ENCODE measurements around the gene CMPK1.

- TF ChIP-seq CTCF (IDR thresholded peaks at IDR 0.05; ENCODE audit: low read depth, low read length, poor library complexity, severe bottlenecking) (no peak), EZH2phosphoT487 (IDR thresholded peaks at IDR 0.05; ENCODE audit: borderline replicate concordance, low read length) (no peak)
Measured at GRCh38 chr1:47338249-47339077, 4.9 kb downstream of the CMPK1 start.

Data from DOHH2 (cell line).